Body of pancreas (tissue), 4 donors: ENCODE measurements around the gene KLHL25. TPM values are rescaled to one million over a fixed set of nuclear protein-coding genes. Genes with fewer than 3 reads are reported as not detected.
A peak's percentile ranks its signal among the peaks of the same experiment; 100 is the strongest.
"Not testable (repeated sequence)": the region's sequence is repeated elsewhere in the genome, so short reads cannot be mapped to it uniquely, and the experiment has no call there.

Source experiments
- ATAC-seq: fragments of 150-250 bp; one replicate; pipeline ENCODE4 v1.9.1; 2016
- DNase-seq, 4 donors: peaks; one replicate each; pipeline ENCODE4 v3.0.0-alpha.2; 2019
- H3K27ac ChIP-seq, 4 donors: fragments of 200-600 bp; sonication (generic); 1 replicate in 3 of 4; 2 replicates in 1 of 4; pipeline versions ENCODE4 v1.5.1 to v1.6.1; 2016 to 2019; ENCODE audit warnings: mild to moderate bottlenecking in 1 of 4, mixed read lengths in 1 of 4, moderate library complexity in 1 of 4
- H3K27me3 ChIP-seq, 2 donors: fragments of 200-600 bp; sonication (generic); one replicate each; pipeline ENCODE4 v1.6.0; 2016; ENCODE audit warnings: mild to moderate bottlenecking in 1 of 2
- H3K36me3 ChIP-seq, 2 donors: fragments of 200-600 bp; sonication (generic); replicated peaks in 1 of 2; 2 replicates each; pipeline ENCODE4 v1.5.1; 2016; ENCODE audit warnings: low read depth in 2 of 2; ENCODE audit not compliant: insufficient read depth in 1 of 2
- H3K4me1 ChIP-seq: fragments of 200-600 bp; sonication (generic); one replicate; pipeline ENCODE4 v1.6.0; 2016
- H3K4me3 ChIP-seq, 2 donors: fragments of 200-600 bp; sonication (generic); 1 replicate in 1 of 2; 2 replicates in 1 of 2; pipeline ENCODE4 v1.5.1; 2016 to 2019
- H3K9me3 ChIP-seq, 3 donors: fragments of 200-600 bp; sonication (generic); 1 replicate in 2 of 3; 2 replicates in 1 of 3; pipeline ENCODE4 v1.5.1; 2016
- CTCF ChIP-seq, 7 experiments: fragments of 450-650 bp in 4 of 7; fragments of 200-600 bp in 3 of 7; sonication (generic) in 3 of 7; IDR thresholded peaks; one replicate each; pipeline ENCODE4 v1.5.1; 2016 to 2019; ENCODE audit warnings: antibody characterized with exemption in 7 of 7
- POLR2A ChIP-seq, 3 donors: fragments of 450-650 bp; IDR thresholded peaks; one replicate each; pipeline ENCODE4 v1.6.1; 2016; ENCODE audit warnings: antibody characterized with exemption in 3 of 3, mild to moderate bottlenecking in 2 of 3
- WGBS, 2 donors: methylation state at CpG; one replicate each; pipeline ENCODE4 v1.1.5; 2017; 5-methylcytosine and 5-hydroxymethylcytosine counted together
- intact Hi-C: fragments of 100-400 bp; cut with DNase I; formaldehyde crosslinking; loops from one replicate; pipeline ENCODE4 v1.15.1; 2023
- total RNA-seq, 2 donors: library from RNA; depleted of rRNA; stranded (reverse); fragments of >200 nt; gene quantifications; one replicate each; pipeline ENCODE4 v1.1.0, GENCODE V29; 2016

Gene KLHL25
- total RNA-seq, 2 donors from 2014 or later, result 1.3 to 7.6 TPM

GRCh38 chr15:85831415-85832113, 36.8 kb upstream of the KLHL25 start:
- no peaks in the 10 kb centered on the region for H3K27me3 ChIP-seq
- intact Hi-C loops, result loop anchor here (5.0 kb wide), 1 partner anchor 99 kb away; no protein-coding TSS in a partner anchor
- ATAC-seq (peak; percentile 87), DNase-seq (peak; percentile 67 to 77 (median 72))
- peaks cover 3% of the 10 kb centered on the region for H3K4me1 ChIP-seq
- H3K27ac ChIP-seq, result no peak overlapping the region
- WGBS, 2 donors, result 41 to 42% methylated on average over 13 to 15 of the region's 15 CpGs
- no peak overlapping the region for H3K4me3 ChIP-seq
- TF ChIP-seq POLR2A (IDR thresholded peaks at IDR 0.05), result no peak
- TF ChIP-seq CTCF (IDR thresholded peaks at IDR 0.05), result peak in 6 of 7 experiments; percentile 40 to 66 (median 61)
- H3K36me3 ChIP-seq, result no peaks in the 10 kb centered on the region
- no peaks in the 10 kb centered on the region for H3K9me3 ChIP-seq

GRCh38 chr15:85829754-85830153, 35.0 kb upstream of the KLHL25 start:
- not testable (repeated sequence) for H3K4me3 ChIP-seq, H3K27ac ChIP-seq, DNase-seq, H3K9me3 ChIP-seq, H3K27me3 ChIP-seq, H3K4me1 ChIP-seq, ATAC-seq, H3K36me3 ChIP-seq
- 96 to 97% methylated on average over 3 to 4 of the region's 4 CpGs for WGBS, 2 donors
- intact Hi-C loops, result loop anchor here (5.0 kb wide), 1 partner anchor 97 kb away; no protein-coding TSS in a partner anchor

- Histone ChIP-seq H3K36me3 (no peaks in the 10 kb centered on the region), H3K27ac (no peak overlapping the region), H3K4me1 (no peaks in the 10 kb centered on the region), H3K27me3 (no peaks in the 10 kb centered on the region), H3K4me3 (no peak overlapping the region), H3K9me3 (no peaks in the 10 kb centered on the region)
- TF ChIP-seq CTCF (IDR thresholded peaks at IDR 0.05), result no peak
- no peak for TF ChIP-seq POLR2A (IDR thresholded peaks at IDR 0.05)
- DNase-seq (no peak), ATAC-seq (no peak)
- intact Hi-C loops, result no loop called here
- WGBS, 2 donors, result 72 to 77% methylated on average over 4 of the region's 4 CpGs
These were observed 34.1 kb upstream of the KLHL25 start for GRCh38 chr15:85828874-85829273.

- intact Hi-C loops, result no loop called here
- H3K4me1 ChIP-seq, result no peaks in the 10 kb centered on the region
- DNase-seq (no peak), ATAC-seq (no peak)
- H3K27me3 ChIP-seq, result no peaks in the 10 kb centered on the region
- H3K36me3 ChIP-seq, result no peaks in the 10 kb centered on the region
- TF ChIP-seq CTCF (IDR thresholded peaks at IDR 0.05) (no peak), POLR2A (IDR thresholded peaks at IDR 0.05) (no peak)
- no peak overlapping the region for H3K27ac ChIP-seq
- WGBS, 2 donors, result 84 to 92% methylated on average over 1 of the region's 1 CpG
- H3K9me3 ChIP-seq, result no peaks in the 10 kb centered on the region
- no peak overlapping the region for H3K4me3 ChIP-seq
These were observed 33.4 kb upstream of the KLHL25 start for GRCh38 chr15:85828126-85828525.

GRCh38 chr15:85826756-85827515, 32.2 kb upstream of the KLHL25 start:
- intact Hi-C loops, result no loop called here
- ATAC-seq, result no peak
- WGBS, 2 donors, result 65 to 68% methylated on average over 7 of the region's 7 CpGs

More at GRCh38 chr15:85826756-85827515, 32.2 kb upstream of the KLHL25 start:
- H3K36me3 ChIP-seq, result no peaks in the 10 kb centered on the region
- H3K4me3 ChIP-seq, result no peak overlapping the region
- no peaks in the 10 kb centered on the region for H3K4me1 ChIP-seq
- H3K9me3 ChIP-seq, result no peaks in the 10 kb centered on the region
- DNase-seq, result no peak
- TF ChIP-seq POLR2A (IDR thresholded peaks at IDR 0.05), result no peak
- TF ChIP-seq CTCF (IDR thresholded peaks at IDR 0.05), result no peak
- no peak overlapping the region for H3K27ac ChIP-seq
- no peaks in the 10 kb centered on the region for H3K27me3 ChIP-seq
